NCI-H526 (cell line): ENCODE results near the gene CYTH3.
"Not testable (repeated sequence)": the region's sequence is repeated elsewhere in the genome, so short reads cannot be mapped to it uniquely, and the experiment has no call there.

Source experiments
- DNase-seq, 2 experiments: peaks; one replicate each; lab custom pipeline; 2025; lab: John Stamatoyannopoulos, UW

The CYTH3 gene

GRCh38 chr7:6193709-6194108, 78.7 kb downstream of the CYTH3 start:
- no peak for DNase-seq

DNA sequence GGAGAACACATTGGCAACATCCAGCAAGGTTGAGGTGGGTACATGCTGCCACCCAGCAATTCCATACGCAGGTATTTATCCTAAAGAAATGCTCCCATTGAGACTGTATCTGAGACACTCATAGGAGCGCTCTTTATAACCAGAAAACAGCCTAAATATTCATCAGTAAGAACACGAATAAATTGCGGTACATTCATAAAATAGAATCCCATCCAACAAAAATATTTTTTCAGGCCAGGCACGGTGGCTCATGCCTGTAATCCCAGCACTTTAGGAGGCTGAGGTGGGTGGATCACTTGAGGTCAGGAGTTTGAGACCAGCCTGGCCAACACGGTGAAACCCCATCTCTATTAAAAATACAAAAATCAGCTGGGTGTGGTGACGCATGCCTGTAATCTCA, 81.9 kb downstream of the CYTH3 start:
- not testable (repeated sequence) for DNase-seq

GRCh38 chr7:6188389-6188788, 84.0 kb downstream of the CYTH3 start:
- no peak for DNase-seq

DNA sequence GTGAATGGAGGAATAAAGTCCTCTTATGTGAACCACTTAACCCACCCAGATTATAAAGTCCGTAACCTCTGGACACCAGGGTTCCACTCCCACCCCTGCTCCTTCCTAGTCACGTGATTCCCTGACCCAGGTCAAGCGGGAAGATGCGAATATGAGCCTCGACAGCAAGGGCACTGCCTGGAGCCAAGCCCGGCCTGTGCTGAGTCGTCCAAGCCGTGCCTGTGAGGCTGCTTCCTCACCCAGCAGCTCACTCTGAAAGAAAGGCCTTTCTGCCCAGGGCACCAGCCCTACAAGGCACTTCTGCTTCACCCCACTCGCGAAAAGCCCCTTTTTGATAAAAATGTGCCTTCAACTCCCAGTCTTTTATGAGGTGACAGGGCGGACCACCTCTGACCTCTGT, 85.8 kb downstream of the CYTH3 start:
- DNase-seq, result no peak

- DNase-seq, result no peak
Observed at GRCh38 chr7:6182993-6183392, 89.4 kb downstream of the CYTH3 start.

DNA sequence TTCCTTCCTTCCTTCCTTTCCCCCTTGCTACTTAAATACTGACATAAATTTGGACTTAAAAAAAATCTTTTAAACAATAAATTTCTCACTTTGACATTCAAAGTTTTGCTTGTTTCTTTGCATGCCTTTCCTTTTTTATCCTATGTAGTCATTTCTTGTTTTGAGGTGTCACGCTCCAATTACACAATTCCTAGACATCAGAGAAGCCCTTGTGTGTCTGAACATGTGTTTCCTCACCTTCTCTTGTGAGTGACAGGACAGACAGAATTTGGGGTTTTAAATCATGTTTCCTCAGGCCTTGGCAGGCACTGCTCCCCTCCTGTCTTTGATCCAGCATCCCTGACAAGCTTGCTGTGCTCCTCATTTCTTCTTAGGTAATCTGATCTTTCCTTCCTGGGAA, 91.3 kb downstream of the CYTH3 start:
- no peak for DNase-seq

DNA sequence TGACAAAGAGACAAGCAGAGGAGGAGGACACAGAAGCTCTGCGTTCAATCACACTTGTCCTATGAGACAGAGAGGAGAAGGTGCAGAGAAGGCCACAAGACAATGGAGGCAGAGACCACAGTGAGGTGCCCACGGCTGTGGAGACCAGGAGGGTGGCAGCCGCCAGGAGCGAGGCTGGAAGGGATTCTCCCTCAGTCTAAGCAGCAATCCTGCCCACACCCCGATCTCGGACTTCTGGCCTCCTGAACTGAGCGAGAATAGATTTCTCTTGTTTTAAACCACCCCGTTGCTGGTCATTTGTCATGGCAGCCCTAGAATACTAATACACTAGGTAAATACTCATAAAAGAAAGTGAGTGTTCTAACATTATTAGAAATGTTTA, 92.1 kb downstream of the CYTH3 start:
- no peak for DNase-seq

DNA sequence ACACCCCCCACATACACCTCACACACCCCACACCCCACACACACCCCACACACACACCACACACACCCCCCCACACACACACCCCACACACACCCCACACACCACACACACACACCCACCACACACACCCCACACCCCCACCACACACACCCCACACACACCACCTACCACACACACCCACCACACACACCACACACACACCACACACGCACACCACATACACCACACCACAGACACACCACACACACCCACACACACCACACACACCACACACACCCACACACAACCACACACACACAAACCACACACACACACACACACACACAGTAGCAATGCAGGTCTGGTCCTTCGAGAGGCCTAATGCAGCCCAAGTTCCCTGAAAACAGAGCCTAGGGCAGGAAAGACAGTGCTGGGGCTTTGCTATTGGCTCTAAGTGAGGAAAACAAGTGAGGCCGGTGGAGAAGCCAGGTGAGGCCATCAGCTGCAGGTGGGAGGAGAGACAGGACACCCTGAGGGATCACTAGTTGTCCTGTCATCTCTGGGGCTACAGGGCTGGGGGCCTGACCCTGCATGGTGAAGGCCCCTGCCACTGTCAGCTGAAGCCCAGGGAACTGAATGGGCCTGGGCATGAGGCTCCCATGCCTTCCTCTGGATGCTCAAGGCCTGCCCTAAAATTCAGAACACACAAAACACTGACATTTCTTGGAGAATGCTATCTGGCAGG, 92.6 kb downstream of the CYTH3 start:
- DNase-seq, result no peak

GRCh38 chr7:6178298-6179029, 94.0 kb downstream of the CYTH3 start:
- no peak for DNase-seq

DNA sequence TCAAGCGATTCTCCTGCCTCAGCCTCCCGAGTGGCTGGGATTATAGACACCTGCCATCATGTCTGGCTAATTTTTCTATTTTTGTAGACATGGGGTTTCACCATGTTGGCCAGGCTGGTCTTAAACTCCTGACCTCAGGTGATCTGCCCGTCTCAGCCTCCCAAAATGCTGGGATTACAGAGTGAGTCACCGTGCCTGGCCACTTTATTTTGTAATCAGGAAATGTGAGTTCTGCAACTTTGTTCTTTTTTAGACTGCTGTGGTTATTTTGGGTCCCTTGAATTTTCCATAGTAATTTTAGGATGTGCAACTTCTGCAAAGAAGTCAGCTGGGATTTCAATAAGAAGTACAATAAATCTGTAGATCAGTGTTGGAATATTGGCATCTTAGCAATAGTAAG, 96.8 kb downstream of the CYTH3 start:
- no peak for DNase-seq

DNA sequence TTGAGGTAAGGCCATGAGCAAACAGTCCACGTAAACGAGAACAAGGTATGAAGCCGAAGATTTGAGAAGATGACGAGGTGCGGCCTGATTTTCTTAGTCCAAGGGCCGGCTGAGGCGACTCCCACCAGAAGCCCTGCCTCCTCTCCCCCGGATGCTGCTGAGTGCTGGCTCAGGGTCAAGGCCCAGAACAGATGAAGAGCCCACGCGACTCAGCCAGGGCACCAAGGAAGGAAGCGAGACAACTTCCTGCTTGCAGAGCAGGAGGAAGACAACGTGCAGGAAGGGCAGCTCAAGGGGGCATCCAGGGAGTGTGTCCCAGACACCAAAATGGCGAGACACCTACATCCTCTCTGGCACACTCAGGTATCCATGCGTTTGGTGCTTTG, 99.5 kb downstream of the CYTH3 start:
- no peak for DNase-seq

- no peak for DNase-seq
Observed at GRCh38 chr7:6172224-6172909, 100.1 kb downstream of the CYTH3 start.

- no peak for DNase-seq
Observed at GRCh38 chr7:6171532-6172223, 100.7 kb downstream of the CYTH3 start.

GRCh38 chr7:6170571-6171531, 101.6 kb downstream of the CYTH3 start:
- no peak for DNase-seq

DNA sequence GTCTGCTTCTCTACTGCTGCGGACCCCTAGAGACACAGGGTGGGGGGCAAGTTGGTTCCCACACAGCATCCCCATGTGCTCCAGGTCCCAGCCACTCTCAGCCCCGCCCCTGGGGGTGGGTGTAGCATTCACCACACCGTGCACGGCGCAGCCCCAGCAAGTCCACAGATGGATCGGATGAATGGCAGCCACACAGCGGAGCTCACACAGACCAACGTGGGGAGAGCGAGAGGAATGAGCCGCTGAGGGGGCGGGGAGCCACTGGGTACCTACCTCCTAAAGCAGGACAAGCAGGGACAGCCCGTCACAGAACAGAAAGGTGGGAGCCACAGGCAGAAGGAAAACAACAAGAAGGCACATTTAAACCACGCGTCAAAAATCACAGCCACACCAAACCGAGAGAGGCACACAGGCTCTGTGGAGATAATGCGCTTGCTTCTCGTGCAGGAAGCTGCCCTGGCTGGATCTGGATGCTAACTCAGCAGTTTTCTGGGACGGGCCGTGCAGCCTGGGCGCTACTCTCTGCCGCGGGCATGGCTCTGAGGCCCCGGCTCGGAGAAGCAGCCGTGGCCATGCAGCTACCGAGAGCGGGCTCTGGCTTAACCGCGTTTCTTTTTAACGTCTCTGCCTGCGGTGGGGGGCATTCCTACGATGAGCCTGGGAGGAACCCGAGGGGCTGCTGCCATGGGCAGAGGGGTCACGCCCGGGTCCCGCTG, 102.5 kb downstream of the CYTH3 start:
- no peak for DNase-seq

- no peak for DNase-seq
Observed at GRCh38 chr7:6168477-6168868, 104.0 kb downstream of the CYTH3 start.

DNA sequence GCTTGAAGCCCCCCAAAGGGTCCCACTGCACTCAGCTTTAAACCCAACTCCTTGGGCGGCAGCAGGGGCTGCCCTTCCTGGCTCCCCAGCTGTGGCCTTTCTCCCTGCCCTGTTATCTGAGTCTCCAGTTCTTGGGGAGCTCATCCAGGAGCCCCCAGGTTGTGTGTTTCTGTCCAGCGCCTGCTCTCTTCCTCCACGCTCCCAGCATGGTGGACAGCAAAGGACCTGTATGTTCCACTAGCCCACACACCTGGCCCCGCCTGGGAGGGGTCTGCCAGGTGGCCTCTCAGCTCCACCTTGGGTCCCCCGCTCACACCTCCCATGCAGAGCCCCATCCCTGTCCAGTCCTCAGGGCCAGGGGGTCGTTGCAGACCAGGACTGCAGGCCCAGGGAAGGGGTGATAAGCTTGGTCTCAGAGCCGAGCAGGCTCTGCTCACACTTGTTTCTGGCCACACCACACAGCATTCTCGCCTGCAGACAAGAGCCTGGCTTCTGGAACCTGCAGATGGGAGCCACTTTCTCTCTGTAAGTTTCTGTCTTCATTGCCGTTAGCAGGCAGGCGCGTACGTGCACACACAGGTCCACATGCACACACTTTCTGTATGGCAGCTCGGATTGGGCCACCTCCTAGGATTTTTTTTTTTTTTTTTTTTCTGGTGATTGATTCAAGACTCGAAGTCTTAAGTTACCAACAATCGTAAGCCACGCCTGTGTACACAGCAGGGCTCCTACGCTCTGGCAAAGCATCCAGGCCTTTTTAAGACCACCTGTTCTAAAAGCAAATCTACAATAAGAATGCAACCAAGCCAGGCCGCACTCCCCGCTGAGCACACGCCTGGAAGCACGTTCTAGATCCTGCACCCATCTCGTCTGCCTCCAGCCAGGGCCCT, 104.6 kb downstream of the CYTH3 start:
- DNase-seq, result no peak

- DNase-seq, result no peak
Observed at GRCh38 chr7:6167004-6167551, 105.3 kb downstream of the CYTH3 start.

DNA sequence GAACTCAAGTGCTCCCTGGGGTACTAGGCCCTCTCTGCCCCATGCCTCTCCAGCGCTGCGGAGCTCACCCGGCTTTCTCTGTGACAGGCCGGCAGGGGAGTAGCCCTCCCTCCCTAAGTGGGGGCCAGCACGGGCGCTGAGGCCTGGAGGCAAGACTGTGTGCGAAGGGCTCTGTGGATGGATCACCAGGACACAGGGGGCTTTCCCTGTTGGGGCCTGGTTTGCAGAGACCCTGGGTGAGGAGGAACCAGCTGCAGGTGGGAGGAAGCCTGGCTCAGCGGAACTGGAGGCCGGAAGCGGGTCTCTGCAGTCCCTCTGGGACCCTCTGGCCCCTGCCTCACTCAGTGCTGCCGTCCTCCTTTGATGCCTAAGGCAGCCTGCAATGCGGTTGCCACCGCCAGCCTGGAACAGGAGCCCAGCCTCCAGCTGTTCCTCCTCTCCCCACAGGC, 106.0 kb downstream of the CYTH3 start:
- DNase-seq, result no peak
